Muscle layer of duodenum (tissue), 2 donors: Measurements from ENCODE around the gene PPP1R3A.
"Not testable (repeated sequence)": the region's sequence is repeated elsewhere in the genome, so short reads cannot be mapped to it uniquely, and the experiment has no call there.

ENCODE experiments used
- H3K27ac ChIP-seq: one replicate; pipeline ENCODE4 v1.7.0; 2013; ENCODE audit warnings: mild to moderate bottlenecking, low read length
- H3K27me3 ChIP-seq: one replicate; pipeline ENCODE4 v1.7.0; 2013; ENCODE audit warnings: low read depth, mild to moderate bottlenecking, control low read depth, low read length
- H3K36me3 ChIP-seq, 2 donors: one replicate each; pipeline ENCODE4 v1.7.0; 2013; ENCODE audit warnings: low read length in 2 of 2, control low read depth in 1 of 2, mild to moderate bottlenecking in 1 of 2; ENCODE audit not compliant: insufficient read depth in 2 of 2, control insufficient read depth in 1 of 2
- H3K4me1 ChIP-seq, 2 donors: one replicate each; pipeline ENCODE4 v1.7.0; 2013; ENCODE audit warnings: low read length in 2 of 2, mild to moderate bottlenecking in 2 of 2, control low read depth in 1 of 2, moderate library complexity in 1 of 2; ENCODE audit not compliant: insufficient read depth in 2 of 2, control insufficient read depth in 1 of 2
- H3K4me3 ChIP-seq, 2 donors: one replicate each; pipeline ENCODE4 v1.7.0; 2013; ENCODE audit warnings: low read length in 2 of 2, low read depth in 1 of 2, mild to moderate bottlenecking in 1 of 2
- H3K9me3 ChIP-seq, 2 donors: one replicate each; pipeline ENCODE4 v1.7.0; 2013; ENCODE audit warnings: low read length in 2 of 2, control low read depth in 1 of 2, mild to moderate bottlenecking in 1 of 2; ENCODE audit not compliant: control insufficient read depth in 1 of 2
- donor health status: healthy.

PPP1R3A gene, protein sequence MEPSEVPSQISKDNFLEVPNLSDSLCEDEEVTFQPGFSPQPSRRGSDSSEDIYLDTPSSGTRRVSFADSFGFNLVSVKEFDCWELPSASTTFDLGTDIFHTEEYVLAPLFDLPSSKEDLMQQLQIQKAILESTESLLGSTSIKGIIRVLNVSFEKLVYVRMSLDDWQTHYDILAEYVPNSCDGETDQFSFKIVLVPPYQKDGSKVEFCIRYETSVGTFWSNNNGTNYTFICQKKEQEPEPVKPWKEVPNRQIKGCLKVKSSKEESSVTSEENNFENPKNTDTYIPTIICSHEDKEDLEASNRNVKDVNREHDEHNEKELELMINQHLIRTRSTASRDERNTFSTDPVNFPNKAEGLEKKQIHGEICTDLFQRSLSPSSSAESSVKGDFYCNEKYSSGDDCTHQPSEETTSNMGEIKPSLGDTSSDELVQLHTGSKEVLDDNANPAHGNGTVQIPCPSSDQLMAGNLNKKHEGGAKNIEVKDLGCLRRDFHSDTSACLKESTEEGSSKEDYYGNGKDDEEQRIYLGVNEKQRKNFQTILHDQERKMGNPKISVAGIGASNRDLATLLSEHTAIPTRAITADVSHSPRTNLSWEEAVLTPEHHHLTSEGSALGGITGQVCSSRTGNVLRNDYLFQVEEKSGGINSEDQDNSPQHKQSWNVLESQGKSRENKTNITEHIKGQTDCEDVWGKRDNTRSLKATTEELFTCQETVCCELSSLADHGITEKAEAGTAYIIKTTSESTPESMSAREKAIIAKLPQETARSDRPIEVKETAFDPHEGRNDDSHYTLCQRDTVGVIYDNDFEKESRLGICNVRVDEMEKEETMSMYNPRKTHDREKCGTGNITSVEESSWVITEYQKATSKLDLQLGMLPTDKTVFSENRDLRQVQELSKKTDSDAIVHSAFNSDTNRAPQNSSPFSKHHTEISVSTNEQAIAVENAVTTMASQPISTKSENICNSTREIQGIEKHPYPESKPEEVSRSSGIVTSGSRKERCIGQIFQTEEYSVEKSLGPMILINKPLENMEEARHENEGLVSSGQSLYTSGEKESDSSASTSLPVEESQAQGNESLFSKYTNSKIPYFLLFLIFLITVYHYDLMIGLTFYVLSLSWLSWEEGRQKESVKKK

GRCh38 chr7:113918946-113919345 lies at the start of gene PPP1R3A:
PPP1R3A (minus strand) TSS chr7:113919009; CDS start chr7:113918996, 13 bp downstream.
- H3K9me3 ChIP-seq, result no peaks in the 10 kb centered on the region
- no peaks in the 10 kb centered on the region for H3K36me3 ChIP-seq
- no peak within 1 kb of the TSS for H3K4me3 ChIP-seq
- no peak within 1 kb of the TSS for H3K27ac ChIP-seq
- H3K27me3 ChIP-seq, result no peaks in the 10 kb centered on the region
- no peaks in the 10 kb centered on the region for H3K4me1 ChIP-seq

DNA sequence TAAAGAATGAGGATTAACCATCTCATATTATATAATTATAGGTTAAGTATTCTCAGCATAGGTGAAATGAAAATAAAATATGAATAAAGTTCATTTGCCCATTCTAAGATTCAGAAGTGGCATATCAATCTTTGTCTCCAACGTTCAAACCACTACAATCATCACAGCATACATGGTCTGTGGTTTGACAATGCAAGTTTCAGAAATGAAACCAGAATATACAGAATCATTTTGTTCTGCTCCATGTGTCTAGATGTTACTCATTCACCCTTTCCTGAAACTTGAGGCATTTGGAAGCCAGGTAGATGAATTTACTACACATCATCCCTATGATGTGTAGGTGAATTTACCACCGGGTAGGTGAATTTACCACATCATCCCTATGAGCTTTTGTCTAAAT lies 44.5 kb upstream of the PPP1R3A start:
- H3K4me3 ChIP-seq, result no peak overlapping the region
- H3K27ac ChIP-seq, result no peak overlapping the region
- H3K4me1 ChIP-seq, result no peaks in the 10 kb centered on the region
- no peaks in the 10 kb centered on the region for H3K27me3 ChIP-seq
- H3K36me3 ChIP-seq, result no peaks in the 10 kb centered on the region
- H3K9me3 ChIP-seq, result peaks cover 0 to 12% of the 10 kb centered on the region in 2 donors

- no peak overlapping the region for H3K27ac ChIP-seq
- no peaks in the 10 kb centered on the region for H3K27me3 ChIP-seq
- no peaks in the 10 kb centered on the region for H3K36me3 ChIP-seq
- H3K4me3 ChIP-seq, result no peak overlapping the region
- H3K9me3 ChIP-seq, result peaks cover 0 to 12% of the 10 kb centered on the region in 2 donors
- no peaks in the 10 kb centered on the region for H3K4me1 ChIP-seq
Measured at GRCh38 chr7:113959910-113960309, 41.1 kb upstream of the PPP1R3A start.

- Histone ChIP-seq H3K27ac (no peak overlapping the region), H3K4me1 (no peaks in the 10 kb centered on the region), H3K36me3 (no peaks in the 10 kb centered on the region), H3K27me3 (no peaks in the 10 kb centered on the region), H3K9me3 (peaks cover 0 to 24% of the 10 kb centered on the region in 2 donors), H3K4me3 (no peak overlapping the region)
Measured at GRCh38 chr7:113955157-113955556, 36.3 kb upstream of the PPP1R3A start.

- Histone ChIP-seq H3K27ac (no peak overlapping the region), H3K4me3 (no peak overlapping the region), H3K36me3 (no peaks in the 10 kb centered on the region), H3K9me3 (peaks cover 0 to 15% of the 10 kb centered on the region in 2 donors), H3K27me3 (no peaks in the 10 kb centered on the region), H3K4me1 (no peaks in the 10 kb centered on the region)
Measured at GRCh38 chr7:113953553-113953952, 34.7 kb upstream of the PPP1R3A start.

- no peak overlapping the region for H3K27ac ChIP-seq
- no peak overlapping the region for H3K4me3 ChIP-seq
- H3K36me3 ChIP-seq, result no peaks in the 10 kb centered on the region
- no peaks in the 10 kb centered on the region for H3K27me3 ChIP-seq
- peaks cover 0 to 3% of the 10 kb centered on the region in 2 donors for H3K9me3 ChIP-seq
- no peaks in the 10 kb centered on the region for H3K4me1 ChIP-seq
Measured at GRCh38 chr7:113945018-113945938, 26.5 kb upstream of the PPP1R3A start.

GRCh38 chr7:113936982-113937381 lies 18.2 kb upstream of the PPP1R3A start:
- Histone ChIP-seq H3K4me1 (no peaks in the 10 kb centered on the region), H3K27ac (no peak overlapping the region), H3K9me3 (peaks cover 0 to 8% of the 10 kb centered on the region in 2 donors), H3K27me3 (no peaks in the 10 kb centered on the region), H3K4me3 (no peak overlapping the region), H3K36me3 (no peaks in the 10 kb centered on the region)

DNA sequence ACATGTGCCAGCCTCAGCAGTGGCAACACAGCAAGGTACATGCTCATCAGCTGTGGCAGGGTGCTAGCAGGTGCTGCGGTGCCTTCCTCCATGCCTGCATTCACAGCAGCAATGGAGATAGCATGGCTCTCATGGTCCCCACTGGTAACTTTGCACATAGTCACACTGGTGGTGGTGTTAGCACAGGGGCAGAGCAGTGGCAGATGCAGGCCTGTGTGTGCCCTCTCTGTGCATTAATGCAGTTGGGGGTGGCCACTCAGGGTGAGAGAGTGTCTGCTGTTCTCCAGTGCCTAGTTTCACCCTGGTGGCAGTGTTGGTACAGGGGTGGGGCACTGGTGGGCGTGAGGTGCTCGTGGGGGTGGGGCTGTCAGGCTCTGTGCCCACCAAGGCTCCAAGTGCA lies 17.7 kb upstream of the PPP1R3A start:
- Histone ChIP-seq H3K4me3 (no peak overlapping the region), H3K4me1 (no peaks in the 10 kb centered on the region)

GRCh38 chr7:113929389-113929788 lies 10.6 kb upstream of the PPP1R3A start:
- not testable (repeated sequence) for H3K9me3 ChIP-seq, H3K27ac ChIP-seq, H3K4me3 ChIP-seq, H3K4me1 ChIP-seq, H3K27me3 ChIP-seq, H3K36me3 ChIP-seq

More for the DNA sequence above, 17.7 kb upstream of the PPP1R3A start:
- Histone ChIP-seq H3K36me3 (no peaks in the 10 kb centered on the region), H3K9me3 (peaks cover 0 to 8% of the 10 kb centered on the region in 2 donors), H3K27ac (no peak overlapping the region), H3K27me3 (no peaks in the 10 kb centered on the region)

DNA sequence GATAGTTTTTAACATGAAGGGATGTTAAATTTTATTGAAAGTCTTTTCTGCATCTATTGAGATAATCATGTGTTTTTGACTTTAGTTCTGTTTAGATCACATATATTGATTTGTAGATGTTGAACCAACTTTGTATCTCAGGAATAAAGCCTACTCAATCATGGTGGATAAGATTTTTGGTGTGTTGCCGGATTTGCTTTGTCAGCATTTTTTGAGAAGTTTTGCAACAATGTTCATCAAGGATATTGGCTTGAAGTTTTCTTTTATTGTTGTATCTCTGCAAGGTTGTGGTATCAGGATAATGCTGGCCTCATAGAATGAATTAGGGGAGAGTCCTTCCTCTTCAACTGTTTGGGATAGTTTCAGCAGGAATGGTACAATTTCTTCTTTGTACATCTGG lies 9.3 kb upstream of the PPP1R3A start:
- H3K4me1 ChIP-seq, result no peaks in the 10 kb centered on the region
- no peak overlapping the region for H3K27ac ChIP-seq
- H3K36me3 ChIP-seq, result no peaks in the 10 kb centered on the region

More for the DNA sequence above, 9.3 kb upstream of the PPP1R3A start:
- no peaks in the 10 kb centered on the region for H3K27me3 ChIP-seq
- no peak overlapping the region for H3K4me3 ChIP-seq
- no peaks in the 10 kb centered on the region for H3K9me3 ChIP-seq
